Measurements from ENCODE around the gene SMAD6.

GRCh38 chr15:66747223-66747622, 45.2 kb downstream of the SMAD6 start:
- no peak for TF ChIP-seq EZH2 (IDR thresholded peaks at IDR 0.05; ENCODE audit: insufficient read depth, low read length)
- no peak for TF ChIP-seq CTCF (IDR thresholded peaks at IDR 0.05; ENCODE audit: insufficient read depth, low read depth, low read length)

All from astrocyte (in vitro differentiated cells and primary cell).